ENCODE data around the gene KCNMA1. TPM values are rescaled to one million over a fixed set of nuclear protein-coding genes. Genes with fewer than 3 reads are reported as not detected.

The KCNMA1 gene
- polyA plus RNA-seq, 1 of the 3 experiments (the other 2 are of a cell fraction) = 107 TPM

- no peaks in the 10 kb centered on the region for H3K9me3 ChIP-seq
- H3K4me3 ChIP-seq (ENCODE audit: low read depth in 2 of 2, low read length in 1 of 2) = no peak overlapping the region
- H3K27me3 ChIP-seq (ENCODE audit: insufficient read depth) = no peaks in the 10 kb centered on the region
- no peaks in the 10 kb centered on the region for H3K79me2 ChIP-seq (ENCODE audit: insufficient read depth)
- no peak overlapping the region for H2AFZ ChIP-seq (ENCODE audit: low read depth)
- H3K36me3 ChIP-seq (replicated peaks in 1 of 2; ENCODE audit: control insufficient read depth in 1 of 2, insufficient read depth in 2 of 2, low read length in 1 of 2) = peaks cover 0 to 20% of the 10 kb centered on the region in 2 experiments
- no peak overlapping the region for H3K4me2 ChIP-seq
- ChIA-PET POLR2A (no interaction called here), CTCF (interaction anchor here (0.7 to 3.1 kb wide), 3 partner anchors 13 to 688 kb away, joined by 3 to 17 read pairs (median 3); no protein-coding TSS in a partner anchor)
- no peak for DNase-seq
- H3K9me2 ChIP-seq = no peaks in the 10 kb centered on the region
- no peaks in the 10 kb centered on the region for H3F3A ChIP-seq (replicated peaks; ENCODE audit: insufficient read depth)
- H3K9ac ChIP-seq = no peak overlapping the region
- peaks cover 0 to 7% of the 10 kb centered on the region in 2 experiments; a peak in 1 of 4 replicates for H3K4me1 ChIP-seq (ENCODE audit: control insufficient read depth in 1 of 2, insufficient read depth in 2 of 2, low read depth in 1 of 2, low read length in 1 of 2)
- TF ChIP-seq EP300 (IDR thresholded peaks at IDR 0.05; ENCODE audit: borderline replicate concordance in 1 of 2, low read depth in 1 of 2, low read length in 1 of 2) = no peak
- TF ChIP-seq NFIC (IDR thresholded peaks at IDR 0.05; ENCODE audit: borderline replicate concordance) = no peak
- no peak for TF ChIP-seq USF2 (IDR thresholded peaks at IDR 0.05; ENCODE audit: borderline replicate concordance, low read depth, low read length)
- no peak for TF ChIP-seq FOXM1 (IDR thresholded peaks at IDR 0.05; ENCODE audit: low read depth)
- no peak for TF ChIP-seq CHD2 (IDR thresholded peaks at IDR 0.05; ENCODE audit: low read length, partially characterized antibody)
- TF ChIP-seq JUND (IDR thresholded peaks at IDR 0.05) = no peak
- no peak for TF ChIP-seq RXRA (IDR thresholded peaks at IDR 0.05; ENCODE audit: borderline replicate concordance, low read depth)
- no peak for TF ChIP-seq GATA2 (CRISPR knock-in tag; IDR thresholded peaks at IDR 0.05)
- TF ChIP-seq EZH2phosphoT487 (IDR thresholded peaks at IDR 0.05; ENCODE audit: borderline replicate concordance, low read depth) = no peak
- no peak for TF ChIP-seq TAF1 (IDR thresholded peaks at IDR 0.05; ENCODE audit: borderline replicate concordance, low read depth, low read length)
- no peak for TF ChIP-seq TEAD4 (IDR thresholded peaks at IDR 0.05; ENCODE audit: borderline replicate concordance, insufficient read depth)
- TF ChIP-seq POLR2AphosphoS5 (IDR thresholded peaks at IDR 0.05; ENCODE audit: low read depth, low read length) = no peak
- TF ChIP-seq ZBTB33 (IDR thresholded peaks at IDR 0.05; ENCODE audit: borderline replicate concordance, low read depth) = no peak
- no peak for TF ChIP-seq ELF1 (IDR thresholded peaks at IDR 0.05)
- no peak for TF ChIP-seq REST (IDR thresholded peaks at IDR 0.05; ENCODE audit: low read depth, low read length)
- TF ChIP-seq PBX3 (IDR thresholded peaks at IDR 0.05) = no peak
- no peak for TF ChIP-seq RFX5 (IDR thresholded peaks at IDR 0.05; ENCODE audit: low read length)
- no peak for TF ChIP-seq USF1 (IDR thresholded peaks at IDR 0.05; ENCODE audit: borderline replicate concordance, low read depth)
- TF ChIP-seq FOSL2 (IDR thresholded peaks at IDR 0.05; ENCODE audit: borderline replicate concordance, low read depth) = no peak
- H3K27ac ChIP-seq (ENCODE audit: low read depth in 2 of 2, low read length in 1 of 2) = no peak overlapping the region
- H4K20me1 ChIP-seq (ENCODE audit: insufficient read depth) = no peaks in the 10 kb centered on the region
- WGBS (ENCODE audit: low lambda C conversion rate) = 52% methylated on average over 2 of the region's 2 CpGs
Observed at GRCh38 chr10:76991621-76992020, 646.0 kb downstream of the KCNMA1 start.

Data from SK-N-SH (cell line).